B cell (primary cell): ENCODE data around the gene KSR1.
"Not testable (repeated sequence)": the region's sequence is repeated elsewhere in the genome, so short reads cannot be mapped to it uniquely, and the experiment has no call there.

Source experiments
- EZH2 ChIP-seq: IDR thresholded peaks from 2 replicates; pipeline ENCODE4 v1.6.1; 2012; ENCODE audit warnings: borderline replicate concordance, low read depth, mild to moderate bottlenecking, moderate library complexity, low read length; ENCODE audit not compliant: insufficient read depth, poor library complexity, severe bottlenecking
- TF ChIP-seq, protein P1 (sequence below): fragments of 200-600 bp; IDR thresholded peaks from one replicate; pipeline ENCODE4 v1.8.0; 2022; ENCODE audit warnings: antibody characterized with exemption, mild to moderate bottlenecking

DNA sequence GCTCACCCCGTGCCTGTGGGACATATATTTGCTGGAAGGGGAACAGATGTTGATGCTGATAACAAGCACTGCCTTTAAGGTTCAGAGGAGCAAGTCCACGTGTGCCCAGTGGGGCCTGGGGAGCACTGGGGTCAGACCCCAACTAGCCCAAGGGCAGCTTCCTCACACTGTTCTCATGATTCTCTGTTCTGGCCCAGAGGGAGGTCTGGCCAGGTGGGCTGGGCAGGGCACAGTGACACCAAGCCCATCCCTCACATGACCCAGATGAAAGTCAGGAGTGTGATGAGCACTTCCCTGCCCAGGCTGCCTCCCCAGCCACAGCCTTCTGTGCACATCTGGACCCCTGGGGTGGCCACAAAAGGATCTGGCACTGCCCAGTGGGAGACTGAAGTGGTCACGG, 29.8 kb upstream of the KSR1 start:
- TF ChIP-seq, protein P1, sequence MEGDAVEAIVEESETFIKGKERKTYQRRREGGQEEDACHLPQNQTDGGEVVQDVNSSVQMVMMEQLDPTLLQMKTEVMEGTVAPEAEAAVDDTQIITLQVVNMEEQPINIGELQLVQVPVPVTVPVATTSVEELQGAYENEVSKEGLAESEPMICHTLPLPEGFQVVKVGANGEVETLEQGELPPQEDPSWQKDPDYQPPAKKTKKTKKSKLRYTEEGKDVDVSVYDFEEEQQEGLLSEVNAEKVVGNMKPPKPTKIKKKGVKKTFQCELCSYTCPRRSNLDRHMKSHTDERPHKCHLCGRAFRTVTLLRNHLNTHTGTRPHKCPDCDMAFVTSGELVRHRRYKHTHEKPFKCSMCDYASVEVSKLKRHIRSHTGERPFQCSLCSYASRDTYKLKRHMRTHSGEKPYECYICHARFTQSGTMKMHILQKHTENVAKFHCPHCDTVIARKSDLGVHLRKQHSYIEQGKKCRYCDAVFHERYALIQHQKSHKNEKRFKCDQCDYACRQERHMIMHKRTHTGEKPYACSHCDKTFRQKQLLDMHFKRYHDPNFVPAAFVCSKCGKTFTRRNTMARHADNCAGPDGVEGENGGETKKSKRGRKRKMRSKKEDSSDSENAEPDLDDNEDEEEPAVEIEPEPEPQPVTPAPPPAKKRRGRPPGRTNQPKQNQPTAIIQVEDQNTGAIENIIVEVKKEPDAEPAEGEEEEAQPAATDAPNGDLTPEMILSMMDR: not testable (repeated sequence)
- TF ChIP-seq EZH2: not testable (repeated sequence)
